Neural progenitor cell (in vitro differentiated cells): Measurements from ENCODE around the gene ABHD5. TPM values are rescaled to one million over a fixed set of nuclear protein-coding genes. Genes with fewer than 3 reads are reported as not detected.

ENCODE experiments used
- DNase-seq: peaks from one replicate; pipeline ENCODE4 v3.0.0-alpha.2; 2016; ENCODE audit warnings: low spot score
- H2AFZ ChIP-seq: fragments of 200-600 bp; sonication (generic); replicated peaks from 2 replicates; pipeline ENCODE4 v1.6.1; 2016; ENCODE audit warnings: antibody characterized with exemption
- H3F3A ChIP-seq: fragments of 200-600 bp; sonication (generic); 2 replicates; pipeline ENCODE4 v1.6.1; 2016; ENCODE audit warnings: antibody characterized with exemption, low read depth
- H3K27ac ChIP-seq: fragments of 200-600 bp; sonication (generic); 2 replicates; pipeline ENCODE4 v1.5.1; 2016; ENCODE audit warnings: mild to moderate bottlenecking
- H3K27me3 ChIP-seq: fragments of 200-600 bp; sonication (generic); 2 replicates; pipeline ENCODE4 v1.6.1; 2016; ENCODE audit warnings: mild to moderate bottlenecking, moderate library complexity
- H3K36me3 ChIP-seq: fragments of 200-600 bp; sonication (generic); 2 replicates; pipeline ENCODE4 v1.5.1; 2016
- H3K4me1 ChIP-seq: fragments of 200-600 bp; sonication (generic); 2 replicates; pipeline ENCODE4 v1.6.1; 2016; ENCODE audit warnings: mixed run types
- H3K4me2 ChIP-seq: fragments of 200-600 bp; sonication (generic); 2 replicates; pipeline ENCODE4 v1.6.1; 2016
- H3K4me3 ChIP-seq: fragments of 200-600 bp; sonication (generic); 2 replicates; pipeline ENCODE4 v1.5.1; 2016
- H3K79me2 ChIP-seq: fragments of 200-600 bp; sonication (generic); 2 replicates; pipeline ENCODE4 v1.6.1; 2016; ENCODE audit warnings: low read depth
- H3K9ac ChIP-seq: fragments of 200-600 bp; sonication (generic); 2 replicates; pipeline ENCODE4 v1.6.1; 2016
- H3K9me3 ChIP-seq: fragments of 200-600 bp; sonication (generic); 2 replicates; pipeline ENCODE4 v1.5.1; 2016; ENCODE audit warnings: low read depth
- H4K20me1 ChIP-seq: fragments of 200-600 bp; sonication (generic); 2 replicates; pipeline ENCODE4 v1.6.1; 2016; ENCODE audit warnings: low read depth
- H3K27ac Mint-ChIP-seq: 3 replicates; pipeline ENCODE4 v1.8.0; 2021; ENCODE audit warnings: mixed read lengths
- H3K27me3 Mint-ChIP-seq: 2 replicates; pipeline ENCODE4 v1.8.0; 2022; ENCODE audit warnings: low read depth, mild to moderate bottlenecking, inconsistent platforms, moderate library complexity, mixed read lengths; ENCODE audit not compliant: insufficient read depth
- H3K36me3 Mint-ChIP-seq: 3 replicates; pipeline ENCODE4 v1.8.0; 2021; ENCODE audit warnings: mixed read lengths
- H3K4me1 Mint-ChIP-seq: 3 replicates; pipeline ENCODE4 v1.8.0; 2021; ENCODE audit warnings: mixed read lengths
- H3K4me3 Mint-ChIP-seq: 3 replicates; pipeline ENCODE4 v1.8.0; 2021; ENCODE audit warnings: mild to moderate bottlenecking, moderate library complexity, mixed read lengths
- H3K9me3 Mint-ChIP-seq: 3 replicates; pipeline ENCODE4 v1.8.0; 2020; ENCODE audit warnings: mixed read lengths
- EZH2 ChIP-seq: fragments of 200-600 bp; sonication (generic); IDR thresholded peaks from 2 replicates; pipeline ENCODE4 v1.6.1; 2017; ENCODE audit warnings: antibody characterized with exemption, mild to moderate bottlenecking, moderate library complexity
- EZH2phosphoT487 ChIP-seq: fragments of 200-600 bp; sonication (generic); IDR thresholded peaks from 2 replicates; pipeline ENCODE4 v1.6.1; 2017; ENCODE audit warnings: antibody characterized with exemption
- total RNA-seq: library from RNA; depleted of rRNA; stranded (reverse); fragments of >200 nt; gene quantifications from 2 replicates; pipeline ENCODE4 v1.2.3, GENCODE V29; 2015; ENCODE audit warnings: low replicate concordance
- TF ChIP-seq, protein P1 (sequence below): fragments of 200-600 bp; sonication (generic); IDR thresholded peaks from 2 replicates; pipeline ENCODE4 v1.5.1; 2017; ENCODE audit warnings: antibody characterized with exemption, mild to moderate bottlenecking

ABHD5 gene
- total RNA-seq, 1 donor from 2014 or later = 9.1 TPM

- no peak for DNase-seq
- no peaks in the 10 kb centered on the region for H3K27me3 ChIP-seq
- H3K9me3 ChIP-seq = no peaks in the 10 kb centered on the region
- no peak overlapping the region for H3K9ac ChIP-seq
- no peak overlapping the region for H3K4me3 ChIP-seq
- H3K27ac Mint-ChIP-seq = no peak overlapping the region
- H3K27ac ChIP-seq = no peak overlapping the region
- no peaks in the 10 kb centered on the region for H3K79me2 ChIP-seq
- no peak overlapping the region for H2AFZ ChIP-seq
- H3K9me3 Mint-ChIP-seq = no peaks in the 10 kb centered on the region
- H3K36me3 ChIP-seq = no peaks in the 10 kb centered on the region
- no peak overlapping the region for H3K4me2 ChIP-seq
- H3K36me3 Mint-ChIP-seq = no peaks in the 10 kb centered on the region
- H3K4me1 Mint-ChIP-seq = peaks cover 3% of the 10 kb centered on the region
- peaks cover 9% of the 10 kb centered on the region for H3K4me1 ChIP-seq
- H4K20me1 ChIP-seq = no peaks in the 10 kb centered on the region
- H3F3A ChIP-seq = no peaks in the 10 kb centered on the region
- no peaks in the 10 kb centered on the region for H3K27me3 Mint-ChIP-seq
- H3K4me3 Mint-ChIP-seq = no peak overlapping the region
- no peak for TF ChIP-seq EZH2
- TF ChIP-seq EZH2phosphoT487 = no peak
- TF ChIP-seq, protein P1, sequence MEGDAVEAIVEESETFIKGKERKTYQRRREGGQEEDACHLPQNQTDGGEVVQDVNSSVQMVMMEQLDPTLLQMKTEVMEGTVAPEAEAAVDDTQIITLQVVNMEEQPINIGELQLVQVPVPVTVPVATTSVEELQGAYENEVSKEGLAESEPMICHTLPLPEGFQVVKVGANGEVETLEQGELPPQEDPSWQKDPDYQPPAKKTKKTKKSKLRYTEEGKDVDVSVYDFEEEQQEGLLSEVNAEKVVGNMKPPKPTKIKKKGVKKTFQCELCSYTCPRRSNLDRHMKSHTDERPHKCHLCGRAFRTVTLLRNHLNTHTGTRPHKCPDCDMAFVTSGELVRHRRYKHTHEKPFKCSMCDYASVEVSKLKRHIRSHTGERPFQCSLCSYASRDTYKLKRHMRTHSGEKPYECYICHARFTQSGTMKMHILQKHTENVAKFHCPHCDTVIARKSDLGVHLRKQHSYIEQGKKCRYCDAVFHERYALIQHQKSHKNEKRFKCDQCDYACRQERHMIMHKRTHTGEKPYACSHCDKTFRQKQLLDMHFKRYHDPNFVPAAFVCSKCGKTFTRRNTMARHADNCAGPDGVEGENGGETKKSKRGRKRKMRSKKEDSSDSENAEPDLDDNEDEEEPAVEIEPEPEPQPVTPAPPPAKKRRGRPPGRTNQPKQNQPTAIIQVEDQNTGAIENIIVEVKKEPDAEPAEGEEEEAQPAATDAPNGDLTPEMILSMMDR = no peak
Measured at GRCh38 chr3:43670635-43671522, 19.9 kb upstream of the ABHD5 start.

- H3K4me1 ChIP-seq = no peaks in the 10 kb centered on the region
- no peaks in the 10 kb centered on the region for H3K36me3 ChIP-seq
- H3K27me3 ChIP-seq = no peaks in the 10 kb centered on the region
- Mint-ChIP-seq H3K36me3 (peaks cover 5% of the 10 kb centered on the region), H3K4me1 (peaks cover 3% of the 10 kb centered on the region), H3K9me3 (peaks cover 9% of the 10 kb centered on the region), H3K27me3 (peaks cover 4% of the 10 kb centered on the region), H3K27ac (no peak overlapping the region), H3K4me3 (no peak overlapping the region)
- H3K79me2 ChIP-seq = no peaks in the 10 kb centered on the region
- H3F3A ChIP-seq = no peaks in the 10 kb centered on the region
- H3K9me3 ChIP-seq = peaks cover 4% of the 10 kb centered on the region
- no peak overlapping the region for H3K9ac ChIP-seq
- H2AFZ ChIP-seq = no peak overlapping the region
- DNase-seq = no peak
- TF ChIP-seq, protein P1 = no peak
- TF ChIP-seq EZH2phosphoT487 (no peak), EZH2 (no peak)
- H3K4me2 ChIP-seq = no peak overlapping the region
- no peaks in the 10 kb centered on the region for H4K20me1 ChIP-seq
- no peak overlapping the region for H3K27ac ChIP-seq
- H3K4me3 ChIP-seq = no peak overlapping the region
Measured at GRCh38 chr3:43674345-43675085, 16.2 kb upstream of the ABHD5 start.

GRCh38 chr3:43675593-43675992 is 15.1 kb upstream of the ABHD5 start:
- Histone ChIP-seq H3K27me3 (no peaks in the 10 kb centered on the region), H4K20me1 (no peaks in the 10 kb centered on the region), H3K79me2 (no peaks in the 10 kb centered on the region), H3K36me3 (no peaks in the 10 kb centered on the region), H3K4me3 (no peak overlapping the region), H3K4me2 (no peak overlapping the region), H3F3A (no peaks in the 10 kb centered on the region), H3K9me3 (peaks cover 4% of the 10 kb centered on the region), H3K9ac (no peak overlapping the region), H3K4me1 (no peaks in the 10 kb centered on the region), H2AFZ (no peak overlapping the region), H3K27ac (no peak overlapping the region)
- TF ChIP-seq EZH2 (no peak), EZH2phosphoT487 (no peak)
- TF ChIP-seq, protein P1 = no peak
- no peak overlapping the region for H3K27ac Mint-ChIP-seq
- no peak overlapping the region for H3K4me3 Mint-ChIP-seq
- peaks cover 4% of the 10 kb centered on the region for H3K27me3 Mint-ChIP-seq
- no peak for DNase-seq
- H3K4me1 Mint-ChIP-seq = peaks cover 3% of the 10 kb centered on the region
- peaks cover 7% of the 10 kb centered on the region for H3K36me3 Mint-ChIP-seq
- peaks cover 12% of the 10 kb centered on the region for H3K9me3 Mint-ChIP-seq
